ENCODE measurements around the gene SUMO2.

The SUMO2 gene

DNA sequence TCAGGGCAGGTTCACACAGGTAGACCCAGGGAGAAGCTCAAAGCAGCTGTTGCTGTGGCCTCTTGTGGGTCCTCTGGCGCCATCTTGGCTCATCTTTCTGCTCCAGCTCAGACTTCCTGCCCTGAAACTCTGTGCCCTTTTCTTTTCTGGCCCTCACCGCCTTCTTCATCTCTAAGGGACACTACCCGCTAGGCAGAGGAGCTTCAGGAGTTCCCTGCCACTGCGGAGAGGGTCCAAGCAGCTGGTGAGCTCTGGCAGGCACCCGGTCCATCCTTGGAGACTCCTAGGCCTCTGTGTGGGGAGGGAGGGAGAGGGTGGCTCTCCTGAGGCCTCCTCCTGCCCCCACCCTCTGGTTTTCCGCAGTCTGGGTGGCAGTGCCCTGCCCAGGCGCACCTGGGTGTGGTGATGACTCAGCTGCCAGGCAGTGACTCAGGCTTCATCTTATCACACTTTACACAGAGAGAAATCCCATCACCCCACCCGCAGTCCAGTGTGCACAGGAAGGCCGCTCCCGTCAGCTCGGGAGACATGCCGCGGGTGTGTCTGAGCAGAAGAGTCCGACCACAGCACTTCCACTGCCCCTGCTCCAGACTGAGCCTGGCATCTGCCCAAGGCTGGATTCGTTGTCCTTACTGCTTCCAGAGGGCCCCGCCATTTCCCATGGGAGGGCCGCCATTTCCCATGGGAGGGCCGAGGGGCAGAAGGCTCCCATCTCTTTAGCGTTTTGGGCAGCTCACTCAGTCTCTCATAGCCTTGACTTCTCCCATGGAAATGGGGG, 58.5 kb downstream of the SUMO2 start:
- peak; percentile 57 to 58 for DNase-seq (ENCODE audit: low read depth in 2 of 2)

DNA sequence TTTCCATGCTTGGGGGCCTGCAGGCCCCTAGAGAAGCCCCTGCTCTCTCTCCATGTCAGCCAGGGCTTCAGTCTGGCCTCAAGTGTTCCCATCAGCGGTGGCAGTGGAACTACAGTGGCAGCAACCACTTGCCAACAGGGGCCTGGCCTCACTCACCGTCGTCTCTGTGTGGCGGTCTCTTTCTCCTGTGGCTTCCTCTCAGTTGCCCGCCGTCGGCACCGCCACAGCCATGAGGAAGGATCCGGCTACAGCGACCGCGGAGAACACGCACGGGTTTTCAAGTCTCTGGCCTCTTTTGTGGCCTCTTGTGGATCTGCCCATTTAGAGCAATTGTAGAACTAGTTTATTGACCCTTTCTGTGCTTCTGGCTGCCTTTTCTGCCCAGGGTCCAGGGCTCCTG, 64.5 kb downstream of the SUMO2 start:
- no peak for DNase-seq (ENCODE audit: low read depth in 2 of 2)

DNA sequence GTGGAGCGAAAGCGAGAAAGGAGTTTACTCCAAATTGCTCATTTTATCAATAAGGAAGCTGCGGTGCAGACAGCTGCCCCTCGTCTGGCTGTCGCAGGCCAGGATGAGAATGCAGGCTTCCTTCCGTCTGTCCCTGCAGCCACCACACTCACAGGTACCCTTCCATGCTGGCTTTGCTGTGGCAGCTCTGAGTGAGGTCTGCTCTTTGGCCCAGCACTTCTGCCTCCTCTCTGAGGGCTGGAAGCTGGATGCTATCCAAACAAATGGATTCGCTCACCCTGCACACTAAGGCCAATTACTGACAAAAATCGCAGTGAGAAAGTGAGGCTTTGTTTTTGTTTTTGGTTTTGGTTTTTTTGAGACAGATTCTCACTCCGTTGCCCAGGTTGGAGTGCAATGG, 66.0 kb downstream of the SUMO2 start:
- no peak for DNase-seq (ENCODE audit: low read depth in 2 of 2)
